GM21447 (cell line): ENCODE measurements around the gene DAD1.
"Not testable (repeated sequence)": the region's sequence is repeated elsewhere in the genome, so short reads cannot be mapped to it uniquely, and the experiment has no call there.

Experiments used
- ATAC-seq: cut with Tn5 transposase; IDR thresholded peaks from one replicate; pipeline ENCODE4 v1.9.1; 2021; ENCODE audit not compliant: unreplicated experiment

DAD1 gene

GRCh38 chr14:22589096-22589839 lies at the start of gene DAD1:
Gene DAD1 (minus strand): TSS chr14:22589224. CDS start chr14:22589157, 67 bp downstream.
- peak; percentile 89 for ATAC-seq

GRCh38 chr14:22635980-22636379 lies 47.0 kb upstream of the DAD1 start:
- not testable (repeated sequence) for ATAC-seq

GRCh38 chr14:22634233-22634900 lies 45.3 kb upstream of the DAD1 start:
- ATAC-seq = no peak

GRCh38 chr14:22630486-22630885 lies 41.5 kb upstream of the DAD1 start:
- ATAC-seq = no peak

GRCh38 chr14:22630066-22630465 lies 41.0 kb upstream of the DAD1 start:
- ATAC-seq = no peak

GRCh38 chr14:22629361-22629760 lies 40.3 kb upstream of the DAD1 start:
- no peak for ATAC-seq

- no peak for ATAC-seq
Measured at GRCh38 chr14:22627506-22628263, 38.7 kb upstream of the DAD1 start.

- no peak for ATAC-seq
Measured at GRCh38 chr14:22626590-22626989, 37.6 kb upstream of the DAD1 start.

- ATAC-seq = no peak
Measured at GRCh38 chr14:22623047-22623446, 34.0 kb upstream of the DAD1 start.

- ATAC-seq = no peak
Measured at GRCh38 chr14:22622255-22622654, 33.2 kb upstream of the DAD1 start.

- ATAC-seq = not testable (repeated sequence)
Measured at GRCh38 chr14:22615765-22616164, 26.7 kb upstream of the DAD1 start.

GRCh38 chr14:22614240-22614799 lies 25.3 kb upstream of the DAD1 start:
- no peak for ATAC-seq

- ATAC-seq = no peak
Measured at GRCh38 chr14:22613736-22614239, 24.8 kb upstream of the DAD1 start.

- no peak for ATAC-seq
Measured at GRCh38 chr14:22613106-22613695, 24.2 kb upstream of the DAD1 start.

- no peak for ATAC-seq
Measured at GRCh38 chr14:22610931-22611330, 21.9 kb upstream of the DAD1 start.

GRCh38 chr14:22607291-22607690 lies 18.3 kb upstream of the DAD1 start:
- ATAC-seq = no peak

GRCh38 chr14:22606380-22606779 lies 17.4 kb upstream of the DAD1 start:
- no peak for ATAC-seq

GRCh38 chr14:22602862-22603261 lies 13.8 kb upstream of the DAD1 start:
- no peak for ATAC-seq

- no peak for ATAC-seq
Measured at GRCh38 chr14:22601996-22602395, 13.0 kb upstream of the DAD1 start.

- ATAC-seq = no peak
Measured at GRCh38 chr14:22601456-22601855, 12.4 kb upstream of the DAD1 start.

- no peak for ATAC-seq
Measured at GRCh38 chr14:22600027-22600426, 11.0 kb upstream of the DAD1 start.
